DMS153 (cell line): ENCODE results near the gene KLHL26.

ENCODE experiments used
- DNase-seq: peaks from one replicate; lab custom pipeline; 2025; lab: John Stamatoyannopoulos, UW

The KLHL26 gene

GRCh38 chr19:18683958-18684641, 47.3 kb downstream of the KLHL26 start:
- no peak for DNase-seq

DNA sequence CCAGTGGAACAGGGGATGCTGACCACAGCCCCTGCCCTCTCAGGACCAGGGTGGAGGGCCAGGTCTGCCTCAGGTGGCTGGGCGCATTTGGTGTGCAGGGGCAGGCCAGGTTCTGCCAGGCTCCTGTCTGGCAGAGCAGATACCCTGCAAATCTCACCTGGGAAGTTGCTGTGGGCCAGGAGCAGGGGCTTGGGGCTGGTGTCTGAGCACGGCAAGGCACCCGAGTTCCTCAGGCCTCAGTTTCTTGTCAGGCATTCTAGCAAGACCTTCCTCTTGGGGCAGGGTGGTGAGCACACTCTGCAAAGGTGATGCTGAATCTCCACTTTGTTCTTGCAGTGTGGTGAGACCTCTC, 47.8 kb downstream of the KLHL26 start:
- no peak for DNase-seq

DNA sequence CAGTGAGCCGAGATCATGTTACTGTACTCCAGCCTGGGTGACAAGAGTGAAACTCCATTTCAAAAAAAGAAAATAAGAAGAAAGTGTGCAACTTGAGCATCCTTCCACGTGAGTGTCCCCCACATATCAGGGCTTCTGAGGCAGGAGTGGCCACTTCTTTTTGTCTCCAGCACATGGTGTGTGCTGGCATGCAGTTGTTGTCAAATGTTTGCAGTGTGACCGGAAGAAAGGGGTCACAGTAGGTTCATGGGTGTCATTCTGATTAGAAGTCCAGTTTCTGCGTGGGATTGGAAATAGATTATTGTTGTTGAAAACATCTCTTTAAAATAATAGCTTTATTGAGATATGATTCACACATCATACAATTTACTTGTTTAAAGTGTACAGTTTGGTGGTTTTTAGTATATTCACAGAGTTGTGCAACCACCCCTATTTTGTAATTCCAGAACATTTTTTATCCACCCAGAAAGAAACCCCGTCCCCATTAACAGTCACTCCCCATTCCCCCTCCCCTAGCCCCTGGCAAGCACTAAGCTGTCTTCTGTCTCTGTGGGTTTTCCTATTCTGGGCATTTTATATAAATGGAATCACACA, 48.9 kb downstream of the KLHL26 start:
- DNase-seq: no peak

- DNase-seq: no peak
Observed at GRCh38 chr19:18687740-18688465, 51.1 kb downstream of the KLHL26 start.

DNA sequence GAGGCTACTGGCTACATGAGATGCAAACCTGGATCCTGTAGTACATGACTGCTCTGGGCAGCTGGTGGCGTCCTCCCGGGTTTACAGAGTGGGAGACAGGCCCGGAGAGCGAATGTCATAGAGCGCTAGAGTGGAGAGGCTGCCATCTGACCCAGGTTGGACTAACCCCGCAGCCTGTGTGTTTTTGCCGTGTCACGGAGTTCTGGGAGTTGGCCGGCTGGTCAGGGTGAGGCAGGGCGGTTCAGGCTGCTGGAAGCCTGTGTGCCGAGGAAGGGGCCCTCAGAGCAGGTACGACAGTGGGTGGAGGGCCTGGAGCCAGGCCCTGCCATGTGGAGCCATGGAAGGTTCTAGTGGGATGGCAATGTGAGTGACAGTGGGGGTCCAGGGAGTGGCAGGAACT, 59.2 kb downstream of the KLHL26 start:
- DNase-seq: peak; percentile 84

- peak; percentile 94 for DNase-seq
Observed at GRCh38 chr19:18697680-18698079, 60.9 kb downstream of the KLHL26 start.

GRCh38 chr19:18698321-18699167, 61.7 kb downstream of the KLHL26 start:
- DNase-seq: no peak

GRCh38 chr19:18699403-18700054, 62.7 kb downstream of the KLHL26 start:
- no peak for DNase-seq

DNA sequence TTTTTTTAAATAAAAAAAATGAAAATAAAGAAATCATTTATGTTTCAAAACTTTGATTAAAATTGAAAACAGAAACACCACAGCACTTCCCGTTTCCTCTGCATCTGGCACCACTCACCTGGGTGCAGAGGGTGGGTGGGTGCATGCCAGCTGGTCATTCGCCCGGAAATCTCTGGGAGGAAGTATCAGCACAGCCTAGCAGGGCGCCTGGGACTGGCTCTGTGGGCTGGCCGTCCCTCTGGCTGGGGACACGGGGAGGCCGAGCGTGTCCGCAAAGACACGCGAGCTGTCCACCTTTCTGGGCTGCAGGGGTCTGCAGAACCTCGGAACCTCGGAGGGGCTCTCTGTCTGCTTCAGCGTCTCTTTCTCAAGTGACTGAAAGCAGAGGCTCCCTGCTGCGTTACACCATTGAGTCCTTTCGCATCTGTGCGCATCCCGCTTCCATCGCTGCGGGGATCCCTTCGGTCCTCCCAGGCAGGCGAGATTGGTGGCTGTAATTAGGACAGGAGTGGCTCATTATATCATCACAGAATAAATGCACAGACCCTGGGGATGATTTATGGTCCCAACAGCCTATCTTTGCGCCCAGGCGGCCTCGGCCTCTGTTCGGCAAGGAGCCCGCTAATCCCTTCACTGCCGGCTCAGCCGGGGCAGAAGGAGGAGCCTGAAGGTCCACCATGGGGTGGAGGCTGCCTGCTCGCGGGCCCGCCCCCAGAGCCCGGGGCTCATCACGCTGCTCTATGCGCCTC, 63.8 kb downstream of the KLHL26 start:
- peak; percentile 72 for DNase-seq

GRCh38 chr19:18701250-18701608, 64.4 kb downstream of the KLHL26 start:
- DNase-seq: no peak

- DNase-seq: no peak
Observed at GRCh38 chr19:18704054-18704453, 67.2 kb downstream of the KLHL26 start.

- no peak for DNase-seq
Observed at GRCh38 chr19:18704971-18705370, 68.1 kb downstream of the KLHL26 start.

DNA sequence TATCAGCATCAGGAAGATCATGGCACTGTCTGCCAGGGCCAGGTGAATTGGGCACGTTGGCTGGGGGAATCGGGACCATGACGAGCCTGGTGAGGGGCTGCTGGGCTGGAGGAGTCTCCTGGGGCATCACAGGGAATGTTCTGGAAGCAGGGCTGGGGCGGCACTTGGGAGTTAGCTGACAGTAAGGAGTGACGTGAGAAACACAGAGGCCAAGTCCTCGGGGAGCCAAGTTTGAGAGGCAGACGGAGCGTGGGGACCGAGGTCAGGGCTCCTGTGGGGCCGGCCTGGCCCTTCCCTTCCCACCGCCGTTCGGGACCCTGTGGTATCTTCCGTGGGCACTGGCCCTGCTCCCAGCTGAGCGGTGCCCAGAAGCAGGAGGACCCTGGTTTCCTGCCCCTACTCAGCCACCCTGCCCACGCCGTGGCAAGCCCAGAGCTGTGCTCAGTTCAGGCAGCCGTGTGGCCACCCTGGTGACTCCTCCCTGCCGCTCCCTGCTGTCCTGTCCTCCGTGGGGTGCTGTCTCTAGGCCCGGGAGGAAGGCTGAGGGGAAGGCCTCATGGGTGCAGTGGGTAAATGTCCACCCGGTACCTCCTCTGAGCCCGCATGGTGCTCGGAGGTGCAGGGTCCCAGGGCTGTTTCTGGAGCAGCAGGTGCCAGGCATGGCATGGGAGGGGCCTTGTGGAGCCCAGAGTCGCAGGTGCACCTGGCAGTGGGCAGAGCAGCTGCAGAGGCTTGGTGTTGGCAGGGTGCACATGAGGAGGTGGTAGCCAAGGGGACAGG, 71.8 kb downstream of the KLHL26 start:
- DNase-seq: peak; percentile 43

DNA sequence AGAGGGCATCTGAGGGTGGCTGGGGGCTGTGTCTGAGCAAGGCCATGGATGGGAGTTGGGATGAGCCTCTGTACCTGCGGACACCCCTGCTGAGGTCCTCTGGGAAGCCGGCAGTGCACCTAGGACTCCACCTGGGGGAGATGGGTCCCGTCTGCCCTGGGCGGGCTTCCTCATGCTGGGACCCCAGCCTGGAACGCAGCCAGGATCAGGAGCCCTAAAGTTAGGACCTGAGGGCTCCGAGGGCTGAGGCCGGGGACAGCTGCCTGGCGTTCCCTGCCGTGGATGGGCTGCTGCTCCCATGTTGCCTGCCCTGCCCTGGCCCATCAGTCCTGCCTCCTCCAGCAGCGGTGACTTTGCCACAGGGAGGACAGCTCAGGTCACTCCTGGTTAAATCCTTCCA, 72.7 kb downstream of the KLHL26 start:
- DNase-seq: no peak

- no peak for DNase-seq
Observed at GRCh38 chr19:18710186-18710585, 73.4 kb downstream of the KLHL26 start.

- DNase-seq: no peak
Observed at GRCh38 chr19:18710996-18711751, 74.3 kb downstream of the KLHL26 start.

- no peak for DNase-seq
Observed at GRCh38 chr19:18711893-18712292, 75.1 kb downstream of the KLHL26 start.

DNA sequence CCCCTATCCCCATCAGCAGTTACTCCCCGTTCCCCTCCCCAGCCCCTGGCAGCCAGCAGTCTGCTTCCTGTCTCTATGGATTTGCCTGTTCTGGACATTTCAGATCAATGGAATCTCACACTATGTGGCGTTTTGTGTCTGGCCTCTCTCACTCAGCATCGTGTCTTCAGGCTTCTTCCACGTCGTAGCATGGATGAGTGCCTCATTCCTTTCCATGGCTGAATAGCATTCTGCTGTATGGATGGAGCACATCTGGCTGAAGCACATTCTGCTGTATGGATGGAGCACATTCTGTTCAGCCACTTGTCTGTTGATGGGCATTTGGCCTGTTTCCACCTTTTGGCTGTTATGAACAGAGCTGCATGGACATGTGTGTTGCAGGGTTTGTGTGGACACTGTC, 76.2 kb downstream of the KLHL26 start:
- no peak for DNase-seq

GRCh38 chr19:18713550-18714117, 76.8 kb downstream of the KLHL26 start:
- DNase-seq: no peak
